Keratinocyte (primary cell): ENCODE results near the gene ERCC6L2. TPM values are rescaled to one million over a fixed set of nuclear protein-coding genes. Genes with fewer than 3 reads are reported as not detected.

Experiments
- DNase-seq: peaks from one replicate; pipeline ENCODE4 v3.0.0-alpha.2; 2011; ENCODE audit warnings: low read depth, missing footprints, low spot score
- FAIRE-seq: peaks from 2 replicates; lab custom pipeline; 2011; peaks lifted over from hg19 to GRCh38; lab: Jason Lieb, UNC
- H2AFZ ChIP-seq: 2 replicates; pipeline ENCODE4 v1.6.0; 2012; ENCODE audit warnings: low read length, control low read depth, inconsistent platforms; ENCODE audit not compliant: control insufficient read depth
- H3K27ac ChIP-seq: 2 replicates; pipeline ENCODE4 v1.5.1; 2011; ENCODE audit warnings: low read length; ENCODE audit not compliant: control insufficient read depth, insufficient read depth
- H3K27me3 ChIP-seq: 3 replicates; pipeline ENCODE4 v1.6.0; 2011; ENCODE audit warnings: low read length; ENCODE audit not compliant: control insufficient read depth, insufficient read depth; ENCODE audit errors: extremely low read depth
- H3K36me3 ChIP-seq, 2 experiments: 2 replicates in 1 of 2; 3 replicates in 1 of 2; pipeline ENCODE4 v1.5.1; 2011; ENCODE audit warnings: low read length in 2 of 2, mild to moderate bottlenecking in 1 of 2; ENCODE audit not compliant: control insufficient read depth in 2 of 2, insufficient read depth in 2 of 2; ENCODE audit errors: extremely low read depth in 1 of 2
- H3K4me1 ChIP-seq: 3 replicates; pipeline ENCODE4 v1.5.1; 2011; ENCODE audit warnings: low read length; ENCODE audit not compliant: control insufficient read depth, insufficient read depth; ENCODE audit errors: extremely low read depth
- H3K4me2 ChIP-seq: 3 replicates; pipeline ENCODE4 v1.6.0; 2011; ENCODE audit warnings: low read depth, low read length; ENCODE audit not compliant: control insufficient read depth, insufficient read depth; ENCODE audit errors: extremely low read depth
- H3K4me3 ChIP-seq, 3 experiments: fragments of 200-600 bp in 1 of 3; sonication (generic) in 1 of 3; 2 replicates in 2 of 3; 3 replicates in 1 of 3; pipeline ENCODE4 v1.5.1; 2011 to 2016; ENCODE audit warnings: low read length in 3 of 3, mild to moderate bottlenecking in 3 of 3, control low read depth in 2 of 3, inconsistent platforms in 1 of 3, low read depth in 1 of 3, mixed read lengths in 1 of 3, mixed run types in 1 of 3, moderate library complexity in 1 of 3; ENCODE audit not compliant: control insufficient read depth in 2 of 3, insufficient read depth in 2 of 3; ENCODE audit errors: extremely low read depth in 1 of 3
- H3K79me2 ChIP-seq: 2 replicates; pipeline ENCODE4 v1.6.0; 2012; ENCODE audit warnings: low read length; ENCODE audit not compliant: control insufficient read depth, insufficient read depth
- H3K9ac ChIP-seq: 3 replicates; pipeline ENCODE4 v1.6.0; 2011; ENCODE audit warnings: low read length; ENCODE audit not compliant: control insufficient read depth, insufficient read depth; ENCODE audit errors: extremely low read depth
- H3K9me1 ChIP-seq: 3 replicates; pipeline ENCODE4 v1.6.0; 2011; ENCODE audit warnings: low read length; ENCODE audit not compliant: control insufficient read depth, insufficient read depth; ENCODE audit errors: extremely low read depth
- H3K9me3 ChIP-seq: 2 replicates; pipeline ENCODE4 v1.5.1; 2012; ENCODE audit warnings: low read depth, low read length; ENCODE audit not compliant: control insufficient read depth
- H4K20me1 ChIP-seq: 3 replicates; pipeline ENCODE4 v1.6.0; 2011; ENCODE audit warnings: low read length; ENCODE audit not compliant: control insufficient read depth, insufficient read depth; ENCODE audit errors: extremely low read depth
- EZH2 ChIP-seq: IDR thresholded peaks from one replicate; pipeline ENCODE4 v1.6.1; 2012; ENCODE audit warnings: inconsistent platforms, mild to moderate bottlenecking, low read length, moderate library complexity
- dilution Hi-C: fragments of 300-500 bp; cut with MboI; formaldehyde crosslinking; loops from one replicate; pipeline ENCODE4 v1.7.0; 2020; ENCODE audit warnings: low sequenced_read_pairs; ENCODE audit not compliant: extremely low pct_ligation_motif_present
- polyA plus RNA-seq, 5 experiments: library from polyadenylated mRNA; depleted of rRNA in 3 of 5; stranded (reverse) in 3 of 5; stranded (forward) in 1 of 5; unstranded in 1 of 5; fragments of >200 nt; gene quantifications; 1 replicate in 1 of 5; 2 replicates in 3 of 5; 3 replicates in 1 of 5; pipeline versions ENCODE4 v1.2.1 to v1.2.3, GENCODE V29; 2011 to 2012; ENCODE audit warnings: missing spikeins in 2 of 5, low read depth in 1 of 5, low replicate concordance in 1 of 5
- TF ChIP-seq, protein P1 (sequence below), 3 experiments: IDR thresholded peaks in 1 of 3; conservative IDR thresholded peaks in 1 of 3; optimal IDR thresholded peaks in 1 of 3; 2 replicates in 2 of 3; 3 replicates in 1 of 3; pipeline versions ENCODE3 to v1.5.1; 2011; ENCODE audit warnings: low read length in 3 of 3, mild to moderate bottlenecking in 3 of 3, moderate library complexity in 2 of 3, control low read depth in 1 of 3, inconsistent platforms in 1 of 3; ENCODE audit not compliant: insufficient read depth in 2 of 3; ENCODE audit errors: extremely low read depth in 1 of 3

Gene ERCC6L2
- polyA plus RNA-seq, 1 donor (not counting 4 experiments of a cell fraction or from before 2014, with no cell fraction given) = 15.4 TPM

DNA sequence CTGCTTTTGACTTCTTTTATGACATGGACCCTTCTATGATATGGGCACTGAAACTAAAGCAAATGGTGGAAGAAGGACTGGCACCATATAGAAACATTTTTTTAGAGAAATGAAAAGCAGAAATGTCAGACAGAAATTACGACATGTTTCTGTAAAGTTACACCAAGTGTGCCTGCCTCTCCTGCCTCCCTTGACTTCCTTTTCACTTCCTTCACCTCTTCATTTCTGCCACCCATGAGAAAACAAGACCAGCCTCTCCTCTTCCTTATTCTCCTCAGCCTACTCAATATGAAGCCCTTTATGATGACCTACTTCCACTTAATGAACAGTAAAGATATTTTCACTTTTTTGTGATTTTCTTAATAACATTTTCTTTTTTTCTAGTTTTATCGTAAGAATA, 44.5 kb downstream of the ERCC6L2 start:
- H3K79me2 ChIP-seq = no peaks in the 10 kb centered on the region
- H3K36me3 ChIP-seq = peaks cover 5 to 8% of the 10 kb centered on the region in 2 experiments
- H3K9me1 ChIP-seq = no peaks in the 10 kb centered on the region
- no peaks in the 10 kb centered on the region for H3K9me3 ChIP-seq
- no peak overlapping the region for H3K4me2 ChIP-seq
- H2AFZ ChIP-seq = no peak overlapping the region
- dilution Hi-C loops = no loop called here
- H3K27me3 ChIP-seq = no peaks in the 10 kb centered on the region
- H3K9ac ChIP-seq = no peak overlapping the region
- FAIRE-seq = no peak
- no peak for TF ChIP-seq EZH2
- TF ChIP-seq, protein P1, sequence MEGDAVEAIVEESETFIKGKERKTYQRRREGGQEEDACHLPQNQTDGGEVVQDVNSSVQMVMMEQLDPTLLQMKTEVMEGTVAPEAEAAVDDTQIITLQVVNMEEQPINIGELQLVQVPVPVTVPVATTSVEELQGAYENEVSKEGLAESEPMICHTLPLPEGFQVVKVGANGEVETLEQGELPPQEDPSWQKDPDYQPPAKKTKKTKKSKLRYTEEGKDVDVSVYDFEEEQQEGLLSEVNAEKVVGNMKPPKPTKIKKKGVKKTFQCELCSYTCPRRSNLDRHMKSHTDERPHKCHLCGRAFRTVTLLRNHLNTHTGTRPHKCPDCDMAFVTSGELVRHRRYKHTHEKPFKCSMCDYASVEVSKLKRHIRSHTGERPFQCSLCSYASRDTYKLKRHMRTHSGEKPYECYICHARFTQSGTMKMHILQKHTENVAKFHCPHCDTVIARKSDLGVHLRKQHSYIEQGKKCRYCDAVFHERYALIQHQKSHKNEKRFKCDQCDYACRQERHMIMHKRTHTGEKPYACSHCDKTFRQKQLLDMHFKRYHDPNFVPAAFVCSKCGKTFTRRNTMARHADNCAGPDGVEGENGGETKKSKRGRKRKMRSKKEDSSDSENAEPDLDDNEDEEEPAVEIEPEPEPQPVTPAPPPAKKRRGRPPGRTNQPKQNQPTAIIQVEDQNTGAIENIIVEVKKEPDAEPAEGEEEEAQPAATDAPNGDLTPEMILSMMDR (optimal IDR thresholded peaks at IDR 0.05 in 1 of 3, IDR thresholded peaks at IDR 0.05 in 1 of 3, conservative IDR thresholded peaks at IDR 0.05 in 1 of 3; ENCODE audit: extremely low read depth in 1 of 3, insufficient read depth in 2 of 3, low read length in 3 of 3) = no peak
- DNase-seq = no peak
- no peaks in the 10 kb centered on the region for H4K20me1 ChIP-seq
- no peaks in the 10 kb centered on the region for H3K4me1 ChIP-seq
- no peak overlapping the region for H3K4me3 ChIP-seq
- no peak overlapping the region for H3K27ac ChIP-seq

DNA sequence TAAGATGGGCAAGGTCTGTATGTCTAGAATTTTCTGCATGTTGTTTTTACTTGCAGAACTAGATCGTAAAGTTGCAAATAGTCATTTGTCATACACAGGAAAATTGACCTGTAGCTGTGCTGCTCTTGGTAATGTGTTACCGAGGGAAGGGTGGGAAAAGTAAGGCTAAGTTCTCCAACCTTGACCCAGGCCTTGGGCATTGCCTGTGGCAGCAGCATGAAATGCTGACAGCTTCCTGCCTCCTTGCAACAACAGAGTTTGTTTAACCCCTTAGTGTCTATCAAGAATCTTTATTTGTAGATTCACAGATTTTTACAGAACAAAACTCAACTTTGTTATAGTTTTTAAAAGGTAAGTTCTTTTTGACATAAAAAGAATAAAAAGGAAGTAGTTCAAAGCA, 48.3 kb downstream of the ERCC6L2 start:
- Histone ChIP-seq H3K4me2 (no peak overlapping the region), H2AFZ (no peak overlapping the region), H3K27ac (no peak overlapping the region), H3K4me1 (no peaks in the 10 kb centered on the region), H3K9me1 (no peaks in the 10 kb centered on the region), H3K9ac (no peak overlapping the region), H4K20me1 (no peaks in the 10 kb centered on the region), H3K36me3 (peaks cover 7 to 8% of the 10 kb centered on the region in 2 experiments), H3K79me2 (no peaks in the 10 kb centered on the region), H3K27me3 (no peaks in the 10 kb centered on the region), H3K9me3 (no peaks in the 10 kb centered on the region), H3K4me3 (no peak overlapping the region)
- DNase-seq (no peak), FAIRE-seq (no peak)
- TF ChIP-seq EZH2 = no peak
- TF ChIP-seq, protein P1 (optimal IDR thresholded peaks at IDR 0.05 in 1 of 3, IDR thresholded peaks at IDR 0.05 in 1 of 3, conservative IDR thresholded peaks at IDR 0.05 in 1 of 3; ENCODE audit: extremely low read depth in 1 of 3, insufficient read depth in 2 of 3, low read length in 3 of 3) = no peak
- dilution Hi-C loops = no loop called here
